Fibroblast of the aortic adventitia (primary cell): ENCODE data around the gene PC. TPM values are rescaled to one million over a fixed set of nuclear protein-coding genes. Genes with fewer than 3 reads are reported as not detected.

Experiments
- DNase-seq: peaks from one replicate; pipeline ENCODE4 v3.0.0-alpha.2; 2010; ENCODE audit warnings: low read depth
- H3K4me3 ChIP-seq: 2 replicates; pipeline ENCODE4 v1.5.1; 2011; ENCODE audit warnings: low read depth, mild to moderate bottlenecking, control low read depth, low read length, moderate library complexity
- CTCF ChIP-seq: IDR thresholded peaks from 2 replicates; pipeline ENCODE4 v1.5.1; 2011; ENCODE audit warnings: mild to moderate bottlenecking, low read length, control low read depth, inconsistent platforms; ENCODE audit not compliant: insufficient read depth
- total RNA-seq: library from RNA; depleted of rRNA; stranded (reverse); fragments of >200 nt; gene quantifications from 2 replicates; pipeline ENCODE4 v1.2.3, GENCODE V29; 2012; ENCODE audit warnings: low replicate concordance

PC gene
- total RNA-seq, 1 donor = 12.7 TPM

DNA sequence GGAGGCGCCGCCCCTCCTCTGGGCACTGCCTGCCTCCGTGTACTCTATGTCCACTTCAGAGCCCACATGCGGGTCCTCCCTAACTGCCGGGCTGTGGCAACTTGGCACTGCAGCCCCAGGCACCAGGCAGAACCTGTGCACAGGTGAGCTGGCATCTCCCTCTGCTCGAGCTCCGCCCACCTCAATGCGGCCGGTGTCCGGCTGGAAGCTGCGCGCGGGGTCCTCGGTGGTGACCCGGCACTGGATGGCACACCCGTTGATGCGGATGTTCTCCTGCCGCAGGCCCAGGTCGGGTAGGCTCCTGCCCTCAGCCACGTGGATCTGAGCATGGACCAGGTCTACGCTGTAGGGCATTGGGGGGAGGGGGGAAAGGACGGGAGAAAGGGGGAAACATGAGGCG lies 92.2 kb downstream of the PC start:
- DNase-seq = no peak
- no peak overlapping the region for H3K4me3 ChIP-seq
- no peak for TF ChIP-seq CTCF

DNA sequence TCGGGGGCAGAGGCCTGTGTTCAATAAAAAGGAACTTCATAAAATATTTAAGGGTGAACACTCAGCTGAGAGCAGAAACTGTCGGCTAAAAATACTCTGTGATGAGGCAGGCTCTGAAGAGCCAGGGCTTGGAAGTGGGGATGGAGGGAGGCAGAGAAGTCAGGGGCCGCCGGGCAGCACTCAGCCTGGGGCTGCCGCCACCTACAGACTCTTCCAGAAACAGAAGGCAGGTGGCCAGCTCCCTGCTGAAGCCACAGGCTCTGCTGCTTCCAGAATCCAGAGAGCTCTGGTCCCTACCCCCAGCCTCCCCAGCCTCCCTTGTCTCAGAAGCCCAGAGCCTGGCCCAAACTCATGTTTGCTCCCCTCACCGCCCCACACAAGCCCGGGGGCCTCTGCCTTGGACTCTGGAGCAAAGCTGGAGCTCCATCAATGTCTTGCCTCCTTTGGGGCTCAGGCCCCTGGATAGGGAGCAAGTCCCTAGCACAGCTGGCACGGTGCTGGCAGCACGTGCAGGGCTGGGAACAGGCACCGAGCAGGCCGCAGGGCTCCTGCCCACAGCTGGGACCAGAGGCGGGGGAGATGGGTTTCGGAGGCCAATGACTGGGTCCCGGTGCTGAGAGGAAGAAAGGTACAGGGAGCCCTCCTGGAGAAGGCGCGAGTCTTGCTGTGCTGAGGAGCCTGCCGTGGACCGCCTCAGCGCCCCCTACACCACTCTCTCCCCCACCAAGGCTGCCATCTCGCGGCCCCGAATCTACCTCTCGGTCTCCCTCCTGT lies 93.1 kb downstream of the PC start:
- peak; percentile 5 for TF ChIP-seq CTCF
- DNase-seq = peak; percentile 17
- H3K4me3 ChIP-seq = no peak overlapping the region

DNA sequence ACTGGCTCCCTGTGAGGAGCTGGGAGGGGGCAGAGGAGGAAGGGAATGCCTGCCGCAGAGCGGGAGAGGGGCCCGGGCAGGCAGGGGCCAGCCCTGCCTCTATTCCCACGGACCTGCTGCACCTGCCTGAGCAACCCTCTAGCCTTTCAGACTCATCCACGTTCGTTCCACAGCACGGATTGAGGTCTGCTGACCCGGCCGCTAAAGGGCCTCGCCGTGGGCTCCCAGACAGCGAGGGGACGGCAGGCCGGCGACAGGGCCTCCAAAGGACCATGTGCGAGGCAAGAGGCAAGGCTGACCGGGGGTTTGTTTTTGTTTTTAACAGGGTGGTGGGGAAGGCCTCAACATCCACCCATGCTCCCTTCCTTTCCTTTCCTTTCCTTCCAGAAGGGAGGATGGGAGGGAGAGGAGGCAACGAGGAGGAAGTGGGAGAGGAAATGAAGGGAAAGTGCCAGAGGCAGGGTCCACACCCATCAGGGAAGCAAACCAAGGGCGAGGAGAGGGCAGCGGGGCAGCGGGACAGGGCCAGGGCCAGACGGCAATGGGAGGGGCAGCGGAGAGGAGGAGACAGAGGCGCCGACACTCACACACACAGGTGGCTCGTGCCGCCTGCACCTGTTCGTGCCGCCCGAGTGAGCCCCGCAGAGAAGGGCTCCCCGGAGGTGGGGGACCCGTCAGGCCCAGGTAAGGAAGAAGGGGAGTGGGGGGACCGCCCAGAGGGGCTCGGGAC lies 93.8 kb downstream of the PC start:
- no peak for DNase-seq
- no peak for TF ChIP-seq CTCF
- H3K4me3 ChIP-seq = no peak overlapping the region

DNA sequence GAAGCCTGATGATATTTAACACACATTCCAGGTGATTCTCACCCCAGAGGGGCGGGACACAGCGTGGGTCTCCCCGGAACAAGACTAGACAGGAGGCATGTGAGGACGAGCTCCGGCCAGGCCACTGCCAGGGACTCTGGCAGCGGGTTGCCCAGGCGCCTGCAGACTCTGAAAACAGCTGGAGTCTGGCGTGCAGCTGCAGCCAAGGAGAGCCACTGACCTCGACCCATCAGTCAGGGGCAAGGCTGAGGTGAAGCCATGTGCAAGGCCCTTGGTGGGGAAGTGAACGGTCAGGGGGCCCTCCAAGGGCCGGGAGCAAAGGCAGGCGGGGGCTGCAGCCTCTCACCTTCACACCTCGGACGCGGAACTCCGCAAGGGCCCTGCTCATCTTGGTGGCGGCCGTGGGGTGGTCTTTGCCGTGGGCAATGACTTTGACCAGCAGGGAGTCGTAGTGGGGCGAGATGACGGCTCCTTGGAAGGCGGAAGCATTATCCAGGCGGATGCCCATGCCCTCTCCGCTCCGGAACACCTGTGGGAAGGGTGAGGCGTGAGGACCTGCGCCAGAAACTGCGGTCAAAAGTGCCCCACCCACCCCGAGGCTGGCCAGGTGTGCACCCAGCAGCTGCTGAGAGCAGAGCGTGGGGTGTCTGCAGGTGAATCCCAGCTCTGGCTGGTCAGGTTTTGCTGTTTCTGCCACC lies 94.6 kb downstream of the PC start:
- no peak overlapping the region for H3K4me3 ChIP-seq
- TF ChIP-seq CTCF = no peak
- DNase-seq = no peak

- TF ChIP-seq CTCF = no peak
- no peak for DNase-seq
- H3K4me3 ChIP-seq = no peak overlapping the region
Measured at GRCh38 chr11:66862559-66863037, 95.6 kb downstream of the PC start.

DNA sequence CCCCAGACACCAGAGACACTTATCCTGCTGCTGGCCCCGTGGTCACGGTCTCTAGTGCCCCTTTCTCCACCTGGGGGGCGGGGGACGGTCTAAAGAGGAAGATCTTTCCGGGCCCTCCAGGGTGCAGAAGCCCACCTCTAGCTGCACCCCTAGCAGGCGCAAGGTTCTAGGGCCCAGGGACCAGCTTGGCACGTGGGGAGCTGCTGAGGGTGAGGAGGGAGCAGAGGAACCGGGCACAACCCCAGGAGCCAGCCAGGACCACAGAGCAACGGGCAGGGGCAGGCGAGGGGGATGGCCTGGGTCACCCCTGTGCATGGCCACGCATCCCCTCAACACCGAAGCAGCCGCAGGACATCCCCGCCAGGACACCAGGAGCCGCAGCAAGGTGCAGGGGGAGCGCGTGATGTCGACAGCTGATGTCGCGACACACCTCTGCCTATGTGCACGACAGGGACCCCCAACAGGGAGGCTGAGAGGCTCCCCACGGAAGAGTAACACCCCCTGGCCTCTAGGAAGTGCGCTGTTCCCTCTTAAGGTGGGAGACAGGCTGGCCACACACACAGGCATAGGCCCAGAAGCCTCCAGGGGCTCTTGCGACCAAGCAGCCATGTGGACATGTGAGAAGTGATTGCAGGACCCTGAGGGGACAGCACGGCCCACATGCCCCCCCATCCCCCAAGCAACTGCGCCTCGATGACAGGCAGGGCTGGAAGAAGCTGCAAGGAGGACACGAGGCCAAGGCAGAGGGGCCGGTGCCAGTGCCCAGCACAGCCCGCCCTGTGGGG lies 96.2 kb downstream of the PC start:
- no peak for DNase-seq
- TF ChIP-seq CTCF = no peak
- H3K4me3 ChIP-seq = no peak overlapping the region
